Myocyte (in vitro differentiated cells): ENCODE measurements around the gene NEDD4L. TPM values are rescaled to one million over a fixed set of nuclear protein-coding genes. Genes with fewer than 3 reads are reported as not detected.
A peak's percentile ranks its signal among the peaks of the same experiment; 100 is the strongest.

Experiments used
- DNase-seq: peaks from one replicate; pipeline ENCODE4 v3.0.0-alpha.2; 2012; ENCODE audit warnings: low read depth
- total RNA-seq: library from RNA; depleted of rRNA; stranded (reverse); fragments of >200 nt; gene quantifications from 2 replicates; pipeline ENCODE4 v1.2.3, GENCODE V29; 2014

Gene NEDD4L
- total RNA-seq, 1 donor from 2014 or later = 31.7 TPM

GRCh38 chr18:58338961-58339592, 295.1 kb downstream of the NEDD4L start:
- no peak for DNase-seq

GRCh38 chr18:58339890-58340289, 295.9 kb downstream of the NEDD4L start:
- no peak for DNase-seq

DNA sequence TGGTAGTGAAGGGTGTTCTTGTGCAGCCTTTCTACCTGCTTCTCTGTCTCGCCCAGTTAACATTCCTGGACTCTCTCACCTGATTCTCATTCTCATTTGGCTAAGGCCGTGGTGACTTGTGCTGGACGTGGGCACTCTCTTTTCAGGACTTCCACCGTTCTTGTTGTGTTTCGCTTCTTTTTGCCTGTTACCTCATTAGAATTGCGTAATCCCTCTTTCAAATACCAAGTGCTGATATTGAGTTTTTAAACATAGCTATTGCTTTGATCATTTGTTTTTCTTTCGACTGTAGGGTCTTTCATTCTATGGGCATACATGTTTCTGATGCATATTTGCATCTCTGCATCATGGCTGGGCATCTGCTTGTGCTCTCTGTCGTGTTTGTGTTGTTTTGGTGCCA, 297.9 kb downstream of the NEDD4L start:
- no peak for DNase-seq

GRCh38 chr18:58344080-58344670, 300.1 kb downstream of the NEDD4L start:
- no peak for DNase-seq

DNA sequence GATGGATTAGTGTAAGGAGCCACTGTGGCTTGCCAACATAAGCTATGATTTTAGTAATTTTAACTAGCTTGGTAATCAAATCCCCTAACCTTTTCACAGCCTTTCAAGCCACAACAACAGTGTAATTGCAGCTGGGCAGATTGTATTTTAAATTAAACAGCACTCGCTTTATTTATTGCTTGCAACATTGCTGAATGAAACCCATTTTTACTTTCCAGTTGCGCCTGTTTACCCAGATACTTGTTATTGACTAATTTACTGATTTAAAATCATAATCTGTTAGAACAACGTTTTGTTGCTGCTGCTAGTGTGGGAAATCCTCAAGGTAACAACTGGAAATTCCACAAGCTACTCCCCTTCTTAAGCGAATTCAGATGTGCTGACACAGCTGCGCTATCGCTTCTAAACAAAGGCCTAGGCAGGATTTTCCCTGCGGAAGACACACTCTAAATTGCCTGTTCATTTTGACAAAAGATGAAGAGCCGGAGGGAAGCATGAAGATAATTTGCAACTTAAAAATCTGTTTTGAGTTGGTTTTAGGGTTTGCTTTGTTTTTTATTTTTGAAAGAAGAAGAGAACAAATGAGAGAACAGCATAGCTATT, 300.9 kb downstream of the NEDD4L start:
- no peak for DNase-seq

- no peak for DNase-seq
These were observed 301.8 kb downstream of the NEDD4L start for GRCh38 chr18:58345875-58346274.

DNA sequence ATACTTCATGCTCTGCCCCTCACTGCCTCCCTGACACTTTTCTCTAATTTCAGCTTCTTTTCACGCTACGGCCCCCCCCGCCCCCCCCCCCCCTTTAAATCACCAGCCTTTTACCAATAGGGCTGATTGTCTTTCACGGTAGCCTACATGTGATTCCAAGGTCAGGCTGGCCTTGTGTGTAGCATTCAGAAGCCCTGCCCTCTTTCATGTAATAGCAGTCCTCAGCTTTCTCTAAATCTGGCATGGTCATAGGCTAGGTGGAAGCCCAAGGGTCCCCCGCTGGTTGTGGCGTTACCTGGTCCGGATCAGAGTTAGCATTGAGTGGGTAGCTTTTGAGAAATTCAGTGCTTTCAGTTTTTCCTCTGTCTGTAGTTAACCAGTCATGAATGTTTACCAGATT, 303.1 kb downstream of the NEDD4L start:
- no peak for DNase-seq

DNA sequence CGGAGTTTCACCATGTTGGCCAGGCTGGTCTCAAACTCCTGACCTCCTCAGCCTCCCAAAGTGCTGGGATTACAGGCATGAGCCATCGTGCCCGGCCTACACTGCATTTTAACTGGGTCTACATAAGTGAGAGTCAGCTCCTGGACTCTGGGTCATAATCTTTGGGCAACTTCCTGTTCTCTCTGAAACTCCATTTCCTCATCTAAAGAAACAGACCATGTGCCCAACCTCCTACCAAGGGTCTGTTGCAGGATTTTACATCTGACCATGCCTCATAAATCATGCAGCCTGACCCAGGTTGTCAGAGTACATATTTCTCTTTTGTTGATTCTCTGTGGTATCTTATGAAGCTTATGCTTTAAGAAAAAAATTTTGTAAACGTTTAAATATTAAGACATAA, 304.5 kb downstream of the NEDD4L start:
- no peak for DNase-seq

GRCh38 chr18:58348951-58349350, 304.9 kb downstream of the NEDD4L start:
- no peak for DNase-seq

- no peak for DNase-seq
These were observed 305.6 kb downstream of the NEDD4L start for GRCh38 chr18:58349650-58350049.

- DNase-seq = no peak
These were observed 306.5 kb downstream of the NEDD4L start for GRCh38 chr18:58350526-58350925.

DNA sequence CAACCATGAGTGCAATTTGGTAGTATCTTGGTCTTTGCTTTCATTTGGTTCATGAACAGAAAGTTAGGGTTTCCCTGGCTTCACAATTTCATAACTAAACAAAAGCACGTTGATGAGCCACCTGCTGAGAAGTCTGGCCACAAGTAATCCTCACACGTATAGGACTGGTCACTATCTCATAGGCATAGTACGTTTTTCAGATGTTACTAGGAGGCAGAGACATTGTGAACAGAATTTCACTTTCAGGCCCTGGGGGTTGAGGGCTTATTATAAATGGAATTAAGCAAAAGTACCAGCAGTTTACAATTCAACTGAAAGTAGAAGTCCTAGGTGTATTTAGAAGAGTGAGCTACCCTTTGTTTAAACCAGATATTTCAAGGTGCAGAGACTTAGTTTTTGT, 307.8 kb downstream of the NEDD4L start:
- no peak for DNase-seq

GRCh38 chr18:58353581-58353980, 309.6 kb downstream of the NEDD4L start:
- DNase-seq = no peak

- DNase-seq = no peak
These were observed 310.0 kb downstream of the NEDD4L start for GRCh38 chr18:58354051-58354450.

DNA sequence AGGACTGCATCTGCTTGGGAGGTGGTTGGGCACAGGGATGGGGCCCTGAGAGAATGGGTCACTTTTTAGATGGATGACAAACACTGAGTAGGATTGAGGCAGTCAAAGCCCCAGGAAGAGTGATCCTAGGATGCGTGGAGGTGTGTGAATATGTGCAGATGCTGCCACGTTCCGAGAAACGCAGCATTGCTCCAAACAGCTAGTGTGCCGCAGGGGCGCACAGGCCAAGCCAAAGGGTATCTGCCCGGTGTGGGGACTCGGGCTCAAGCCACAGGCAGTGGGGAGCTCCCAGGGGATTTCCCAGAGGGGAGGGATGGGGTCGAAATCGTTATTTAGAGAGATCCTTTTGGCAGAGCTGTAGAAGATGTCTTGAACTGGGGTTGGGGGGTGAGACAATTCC, 310.8 kb downstream of the NEDD4L start:
- DNase-seq = no peak

DNA sequence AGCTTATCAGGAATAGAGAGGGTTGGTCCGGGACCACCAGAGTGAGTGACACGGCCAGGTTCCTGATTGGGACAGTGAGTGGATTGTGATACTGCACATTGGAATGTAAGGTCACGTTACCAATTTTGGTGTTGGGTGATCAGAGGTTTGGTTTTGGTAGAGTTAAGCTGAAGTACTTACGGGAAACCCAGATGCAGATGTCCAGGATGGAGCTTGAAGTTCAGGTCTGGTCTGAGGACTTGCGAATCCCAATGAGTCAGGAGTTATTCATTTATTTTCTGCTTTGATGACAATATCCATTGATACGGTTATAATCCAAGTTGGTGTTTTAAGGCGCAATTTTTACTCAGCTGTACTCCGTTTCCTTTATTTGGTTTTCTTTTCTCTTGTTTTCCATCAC, 311.2 kb downstream of the NEDD4L start:
- DNase-seq = no peak

GRCh38 chr18:58359218-58359617, 315.2 kb downstream of the NEDD4L start:
- DNase-seq = peak; percentile 27

- DNase-seq = no peak
These were observed 315.6 kb downstream of the NEDD4L start for GRCh38 chr18:58359620-58360019.

DNA sequence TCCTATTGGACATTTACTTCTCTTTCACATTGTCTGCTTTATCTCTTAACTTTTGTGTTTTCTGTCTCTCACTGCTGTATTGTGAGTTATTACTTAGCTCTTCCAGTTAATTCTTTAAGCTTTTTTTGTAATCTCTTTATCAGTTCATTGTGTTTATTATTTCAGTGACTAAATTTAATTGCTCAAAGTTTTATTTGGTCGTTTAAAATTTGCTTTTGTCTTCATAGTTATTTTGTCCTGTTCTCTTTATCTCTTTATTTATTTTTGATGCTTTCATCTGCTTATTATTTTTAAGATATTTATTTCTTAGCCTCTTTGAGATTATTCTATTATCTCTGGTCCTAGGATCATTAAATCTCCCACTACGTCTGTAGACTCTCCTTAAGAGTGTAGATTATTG, 316.3 kb downstream of the NEDD4L start:
- no peak for DNase-seq

- DNase-seq = no peak
These were observed 317.2 kb downstream of the NEDD4L start for GRCh38 chr18:58361212-58361611.

DNA sequence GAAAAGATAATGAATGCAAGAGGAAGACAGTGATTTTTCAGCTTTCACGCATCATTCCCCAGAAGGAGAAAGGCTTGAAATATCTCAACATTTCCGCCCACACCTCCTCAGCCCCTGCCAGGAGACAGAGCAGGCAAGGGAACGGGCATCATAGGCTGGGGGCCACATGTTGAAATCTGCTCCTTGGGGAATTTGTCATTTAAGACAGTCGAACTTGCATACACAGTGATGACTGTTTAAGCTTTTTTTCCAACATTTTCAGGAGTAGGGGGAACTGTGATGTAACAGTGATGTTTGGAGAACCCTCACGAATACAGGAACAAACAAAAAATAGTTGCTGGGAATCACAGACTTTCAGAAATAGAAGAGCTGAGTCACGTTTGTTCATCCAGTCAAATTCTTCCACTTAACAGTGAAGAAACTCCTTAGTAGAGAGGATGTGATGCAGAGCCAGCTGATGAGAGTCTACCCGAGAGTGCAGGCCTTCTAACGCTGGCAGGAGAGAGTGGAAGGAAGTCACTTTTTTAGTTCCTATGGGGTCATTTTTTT, 318.1 kb downstream of the NEDD4L start:
- peak; percentile 82 for DNase-seq

GRCh38 chr18:58362829-58363271, 318.8 kb downstream of the NEDD4L start:
- no peak for DNase-seq
